ENCODE results near the gene PORCN. TPM values are rescaled to one million over a fixed set of nuclear protein-coding genes. Genes with fewer than 3 reads are reported as not detected.
A peak's percentile ranks its signal among the peaks of the same experiment; 100 is the strongest.

Gene PORCN
- total RNA-seq, 1 experiment from 2014 or later = 25.4 TPM

DNA sequence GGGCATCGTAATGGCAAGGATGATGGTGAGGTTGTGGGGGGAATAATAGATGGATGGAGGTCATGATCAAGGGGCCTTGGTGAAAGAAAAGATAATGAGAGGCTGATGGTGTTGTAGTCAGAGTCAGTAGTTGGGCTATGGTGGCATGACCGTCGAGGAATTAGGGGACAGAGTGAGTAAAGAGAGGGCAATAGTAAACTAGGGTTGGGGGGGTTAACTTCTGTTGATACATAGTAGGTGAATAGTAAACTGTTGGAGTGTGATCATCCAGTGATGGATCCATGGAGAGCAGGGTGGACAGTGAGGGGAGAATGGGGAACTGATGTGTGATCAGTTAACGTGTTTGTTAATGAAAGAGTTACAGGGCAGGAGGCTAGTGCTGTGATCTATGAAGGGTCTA, 31.9 kb upstream of the PORCN start:
- DNase-seq (ENCODE audit: low read depth) = no peak

DNA sequence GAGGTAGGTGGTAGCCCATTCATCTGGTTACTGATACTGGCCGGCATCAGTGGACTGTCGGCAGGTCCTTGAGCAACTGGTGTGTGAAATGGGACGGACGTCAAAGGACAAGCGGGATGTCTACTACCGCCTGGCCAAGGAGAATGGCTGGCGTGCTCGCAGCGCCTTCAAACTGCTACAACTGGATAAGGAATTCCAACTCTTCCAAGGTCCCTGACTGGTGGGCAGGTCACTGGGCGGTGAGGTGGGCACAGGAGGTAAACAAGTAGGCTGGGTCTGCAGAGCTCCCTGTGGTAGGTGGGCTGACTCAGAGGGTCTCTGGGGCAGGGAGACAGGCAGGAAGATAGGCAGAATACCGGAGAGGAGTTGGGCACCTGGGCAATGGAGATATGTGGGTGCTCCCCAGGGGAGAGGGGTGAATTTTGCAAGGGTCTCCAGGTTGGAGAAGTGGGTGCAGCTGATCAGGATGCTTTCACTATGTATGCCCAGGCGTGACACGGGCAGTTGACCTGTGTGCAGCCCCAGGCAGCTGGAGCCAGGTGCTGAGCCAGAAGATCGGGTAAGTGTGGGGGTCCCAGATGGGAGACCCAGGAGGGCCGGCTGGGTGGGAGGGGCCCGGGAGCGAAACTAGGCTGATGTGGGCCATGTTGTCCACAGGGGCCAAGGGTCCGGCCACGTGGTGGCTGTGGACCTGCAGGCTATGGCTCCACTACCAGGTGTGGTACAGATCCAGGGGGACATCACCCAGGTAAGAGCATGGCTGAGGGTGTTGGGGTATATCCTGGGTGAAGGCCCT, 30.6 kb upstream of the PORCN start:
- DNase-seq (ENCODE audit: low read depth) = no peak

DNA sequence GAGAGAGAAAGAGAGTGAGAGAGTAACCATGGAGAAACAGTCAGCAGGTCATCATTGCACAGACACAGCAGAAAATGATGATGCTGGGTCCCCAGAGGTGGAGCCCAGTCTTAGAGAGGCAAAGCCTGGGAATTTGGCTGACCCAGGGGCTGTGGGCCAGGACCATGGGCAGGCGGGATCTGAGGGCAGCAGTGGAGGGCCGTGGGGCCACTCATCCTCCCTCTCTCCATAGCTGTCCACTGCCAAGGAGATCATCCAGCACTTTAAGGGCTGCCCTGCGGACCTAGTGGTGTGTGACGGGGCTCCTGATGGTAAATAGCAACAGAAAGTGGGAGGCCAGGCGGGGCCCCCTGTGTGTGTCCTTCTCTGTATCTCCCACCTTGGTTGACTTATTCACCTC, 30.0 kb upstream of the PORCN start:
- DNase-seq (ENCODE audit: low read depth) = no peak

DNA sequence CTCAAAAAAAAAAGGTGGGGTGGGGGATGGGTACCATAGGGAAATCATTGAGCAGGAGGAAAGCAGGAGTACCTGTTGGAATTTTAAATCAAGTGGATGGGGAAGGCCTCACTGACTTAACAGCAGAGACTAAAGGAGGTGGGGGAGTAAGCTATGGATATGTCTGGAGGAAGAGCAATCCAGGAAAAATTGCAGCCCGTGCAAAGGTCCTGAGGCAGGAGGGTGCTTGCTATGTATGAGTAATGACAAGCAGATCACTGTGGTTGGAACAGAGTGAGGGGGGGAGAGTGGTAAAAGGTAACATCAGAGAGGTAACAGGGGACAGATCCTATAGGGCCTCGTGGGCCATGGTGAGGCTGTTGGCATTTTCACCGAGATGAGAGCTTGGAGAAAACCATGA, 28.6 kb upstream of the PORCN start:
- DNase-seq (ENCODE audit: low read depth) = no peak

DNA sequence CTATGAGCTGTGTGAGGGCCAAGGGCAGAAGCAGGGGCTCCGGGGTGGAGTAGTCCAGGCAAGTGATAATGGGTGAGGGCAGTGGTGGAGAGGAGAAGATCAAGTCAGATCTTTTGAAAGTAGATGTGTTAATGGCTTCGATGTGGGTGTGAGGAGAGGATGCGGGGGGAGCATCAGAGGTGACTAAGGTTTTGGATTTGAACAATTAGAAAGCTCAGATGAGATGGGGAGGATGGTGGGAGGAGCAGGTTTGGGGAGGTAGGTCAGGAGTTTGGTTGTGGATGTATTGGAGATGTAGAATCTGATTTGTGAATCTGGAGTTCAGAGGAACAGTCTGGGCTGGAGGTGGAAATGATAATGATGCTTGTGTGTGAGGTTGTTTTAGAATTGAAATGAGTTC, 28.2 kb upstream of the PORCN start:
- no peak for DNase-seq (ENCODE audit: low read depth)

DNA sequence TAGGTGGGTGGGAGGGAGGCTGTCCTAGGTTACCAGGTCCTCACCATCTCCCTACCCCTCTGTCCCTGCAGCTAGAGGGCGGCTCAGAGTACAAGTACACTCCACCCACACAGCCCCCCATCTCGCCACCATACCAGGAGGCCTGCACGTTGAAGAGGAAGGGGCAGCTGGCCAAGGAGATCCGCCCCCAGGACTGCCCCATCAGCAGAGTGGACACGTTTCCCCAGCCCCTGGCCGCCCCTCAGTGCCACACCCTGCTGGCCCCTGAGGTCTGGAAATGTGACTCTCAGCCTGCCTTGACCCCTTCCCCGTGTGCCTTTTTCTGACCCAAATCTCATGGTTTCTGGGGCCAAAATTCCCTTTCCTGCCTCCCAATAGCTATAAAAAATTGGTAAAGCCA, 26.3 kb upstream of the PORCN start:
- no peak for DNase-seq (ENCODE audit: low read depth)

DNA sequence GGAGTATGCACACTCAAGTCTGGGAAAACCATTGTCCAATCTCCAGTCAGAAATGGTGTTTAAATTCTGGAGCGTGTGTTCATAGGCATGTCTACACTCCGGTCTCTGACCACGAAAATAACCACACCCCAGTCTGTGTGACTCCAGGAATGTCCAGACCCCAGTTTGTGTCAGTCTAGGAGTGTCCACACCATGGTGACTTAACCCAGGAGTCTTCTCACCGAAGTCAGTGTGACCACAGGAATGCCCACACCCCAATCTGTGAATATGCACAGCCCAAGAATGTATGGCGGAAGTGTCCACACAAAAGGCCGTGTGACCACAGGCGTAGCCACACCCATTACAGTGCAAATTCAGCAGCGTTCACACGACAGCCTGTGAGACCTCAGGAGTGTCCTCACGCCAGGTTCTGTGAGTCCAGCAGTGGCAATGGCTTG, 21.4 kb upstream of the PORCN start:
- DNase-seq (ENCODE audit: low read depth) = peak; percentile 100

DNA sequence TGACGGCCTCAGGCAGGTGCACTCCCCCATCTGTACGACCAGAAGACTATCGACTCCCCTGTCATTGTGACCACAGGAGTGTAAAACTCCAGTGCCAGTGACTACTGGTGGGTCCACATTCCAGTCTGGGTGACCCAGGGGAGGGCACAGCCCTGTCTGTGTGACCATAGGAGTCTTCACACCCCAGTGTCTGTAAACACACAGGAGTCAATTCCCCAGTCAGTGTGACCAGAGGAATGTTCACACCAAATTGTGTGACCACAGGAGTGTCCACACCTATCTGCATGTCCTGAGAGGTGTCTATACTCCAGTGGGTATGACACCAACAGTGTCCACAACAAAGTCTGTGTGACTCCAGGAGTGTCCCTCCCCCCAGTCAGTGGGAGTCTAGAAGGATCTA, 20.8 kb upstream of the PORCN start:
- DNase-seq (ENCODE audit: low read depth) = no peak

DNA sequence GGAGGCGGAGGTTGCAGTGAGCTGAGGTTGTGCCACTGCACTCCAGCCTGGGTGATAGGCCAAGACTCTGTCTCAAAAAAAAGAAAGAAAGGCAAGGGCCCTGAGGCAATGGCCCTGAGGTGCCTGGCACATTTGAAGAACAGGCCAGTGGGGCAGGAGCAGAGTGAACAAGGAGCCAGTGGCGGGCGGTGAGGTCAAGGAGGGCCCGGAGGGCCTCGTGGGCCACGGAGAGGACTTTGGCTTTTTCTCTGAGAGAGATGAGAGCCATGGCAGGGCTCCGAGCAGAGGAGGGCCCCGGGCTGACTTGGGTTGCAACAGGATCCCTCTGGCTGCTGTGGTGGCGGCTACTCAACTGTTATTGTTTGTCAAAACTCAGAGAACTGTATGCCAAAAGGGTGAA, 19.5 kb upstream of the PORCN start:
- DNase-seq (ENCODE audit: low read depth) = no peak

DNA sequence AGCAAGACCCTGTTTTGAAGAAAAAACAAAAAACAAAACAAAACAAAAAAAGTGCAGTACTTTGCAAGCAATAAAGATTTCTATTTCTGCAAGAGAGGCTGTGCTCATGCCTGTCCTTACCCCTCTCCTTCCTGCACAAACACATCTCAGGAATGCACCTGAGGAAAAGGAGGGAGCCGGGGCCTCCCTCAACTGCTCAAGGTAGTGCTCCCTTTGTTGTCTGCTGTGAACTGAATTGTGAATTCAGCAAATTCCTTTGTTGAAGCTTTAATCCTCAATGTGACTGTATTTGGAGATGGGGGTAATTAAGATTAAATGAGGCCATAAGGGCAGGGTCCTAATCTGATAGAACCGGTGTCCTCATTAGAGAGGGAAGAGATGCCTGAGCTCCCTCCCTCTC, 18.9 kb upstream of the PORCN start:
- DNase-seq (ENCODE audit: low read depth) = no peak

DNA sequence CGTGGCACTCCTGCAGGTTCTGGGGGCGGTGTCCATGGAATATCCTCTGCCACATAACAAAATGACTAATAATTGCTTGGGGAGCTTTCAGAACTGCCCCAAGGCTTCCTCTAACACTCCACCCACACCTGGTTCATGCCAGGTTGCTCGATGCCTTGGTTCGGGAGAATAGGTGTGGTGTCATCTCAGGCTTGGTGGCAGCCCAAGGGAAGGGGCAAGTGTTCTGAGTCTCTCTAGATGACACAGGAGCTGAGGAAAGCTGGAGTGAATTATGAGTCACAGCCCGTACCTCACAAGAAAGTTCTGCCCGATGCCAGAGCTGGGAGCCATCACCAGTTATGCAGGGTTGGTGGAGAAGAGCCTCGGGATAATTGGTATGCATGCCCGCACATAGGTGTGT, 18.1 kb upstream of the PORCN start:
- DNase-seq (ENCODE audit: low read depth) = peak; percentile 75

DNA sequence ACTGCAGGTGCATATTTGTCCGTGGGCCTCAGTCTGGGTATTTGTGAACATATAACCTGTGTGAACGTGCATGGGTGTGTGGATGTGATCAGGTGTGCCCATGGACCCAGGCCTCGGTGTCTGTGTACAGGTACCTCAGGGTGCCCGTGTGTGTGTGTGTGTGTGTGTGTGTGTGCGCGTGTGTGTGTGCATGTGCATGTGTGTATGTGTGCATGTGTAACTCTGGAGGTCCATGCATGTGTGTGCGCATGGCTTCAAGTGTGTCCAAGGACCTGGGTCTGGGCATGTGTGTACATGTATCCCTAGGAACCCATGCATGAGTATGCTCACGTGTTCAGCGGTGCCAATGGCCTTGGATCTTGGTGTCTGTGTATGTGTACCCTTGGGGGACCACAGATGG, 17.0 kb upstream of the PORCN start:
- no peak for DNase-seq (ENCODE audit: low read depth)

DNA sequence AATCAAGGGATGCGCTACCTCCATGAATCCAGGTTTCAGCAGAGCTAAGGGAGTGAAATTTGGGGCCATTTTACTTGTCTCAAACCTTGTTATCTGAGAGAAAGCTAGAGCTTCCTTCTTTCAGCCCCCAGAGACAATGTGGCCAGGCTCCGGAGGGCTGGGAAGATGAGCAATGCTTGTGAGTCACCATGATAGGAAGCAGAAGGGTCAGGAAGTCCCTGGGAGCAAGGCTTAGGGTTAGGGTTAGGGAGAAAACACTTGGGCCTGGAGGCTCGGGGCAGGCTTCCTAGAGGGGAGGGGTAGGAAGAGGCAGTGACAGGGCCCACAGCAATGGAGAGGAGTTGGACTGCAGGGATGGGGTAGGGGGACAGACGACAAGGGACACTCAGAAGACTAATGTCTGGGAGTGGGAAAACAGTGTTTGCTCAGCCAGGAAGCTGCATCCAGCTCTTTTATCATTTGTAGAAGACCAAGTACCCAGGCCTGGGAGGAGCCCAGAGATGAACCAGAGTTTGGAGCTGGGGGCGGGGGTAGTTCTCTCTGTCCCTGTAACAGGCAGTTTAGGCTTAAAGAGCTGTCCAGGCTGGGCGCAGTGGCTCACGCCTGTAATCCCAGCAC, 16.4 kb upstream of the PORCN start:
- DNase-seq (ENCODE audit: low read depth) = peak; percentile 46

DNA sequence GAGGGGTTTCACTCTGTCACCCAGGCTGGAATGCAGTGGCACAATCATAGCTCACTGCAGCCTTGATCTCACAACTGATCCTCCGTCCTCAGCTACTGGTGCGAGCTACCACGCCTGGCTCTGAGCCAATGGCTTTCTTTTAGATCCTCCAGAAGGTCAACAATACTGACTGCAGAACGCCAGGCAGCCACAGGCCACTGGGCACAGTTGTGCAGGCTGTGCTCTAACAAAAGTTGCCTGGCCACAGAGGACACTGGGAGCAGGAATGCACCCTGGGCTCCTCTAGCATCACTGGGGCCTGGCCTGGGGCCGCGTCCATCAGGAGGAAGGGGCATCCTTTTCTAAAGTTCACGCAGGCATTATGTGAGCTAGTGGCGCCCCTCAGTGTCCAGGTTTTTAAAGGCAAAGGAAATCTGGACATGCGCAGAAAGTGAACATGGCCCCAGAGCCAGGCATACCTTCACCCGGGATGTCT, 14.9 kb upstream of the PORCN start:
- DNase-seq (ENCODE audit: low read depth) = peak; percentile 35

DNA sequence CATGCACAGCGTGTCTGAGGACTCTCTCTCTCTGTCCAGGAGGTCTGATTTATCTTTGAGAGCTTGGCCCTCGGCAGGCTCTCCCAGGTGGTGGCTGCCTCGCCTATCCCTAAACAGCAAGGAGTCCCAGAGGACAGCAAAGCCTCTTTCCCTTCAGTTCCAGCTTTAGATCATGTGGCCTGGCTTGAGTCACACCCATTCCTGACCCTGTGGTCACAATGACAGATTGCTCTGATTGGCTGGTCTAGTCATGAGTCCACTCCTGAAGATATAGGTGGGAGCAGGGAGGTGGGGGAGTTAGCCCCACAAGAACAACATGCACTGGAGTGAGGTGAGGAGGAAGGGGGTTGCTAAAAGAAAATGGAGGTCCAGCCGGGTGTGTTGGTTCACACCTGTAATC, 12.1 kb upstream of the PORCN start:
- DNase-seq (ENCODE audit: low read depth) = peak; percentile 62

DNA sequence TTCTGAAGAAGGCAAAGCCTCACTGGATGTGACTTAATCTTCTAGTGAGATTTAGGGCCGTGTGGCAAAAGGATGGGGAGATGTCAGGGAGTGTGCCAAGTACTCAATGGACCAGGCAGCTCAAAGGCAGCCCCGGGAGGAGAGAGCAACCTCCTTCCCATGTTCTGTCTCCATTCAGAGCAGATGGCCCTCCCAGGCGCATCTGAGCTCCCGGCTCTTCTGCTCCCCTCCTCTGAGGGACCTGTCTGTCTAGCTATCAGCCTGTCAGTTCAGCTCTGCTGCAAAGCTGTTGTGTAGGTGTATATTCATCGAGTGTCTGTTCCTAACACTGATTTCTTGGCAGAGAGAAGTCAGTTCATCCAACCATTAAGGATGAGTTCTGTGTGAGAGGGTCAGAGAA, 10.9 kb upstream of the PORCN start:
- no peak for DNase-seq (ENCODE audit: low read depth)

DNA sequence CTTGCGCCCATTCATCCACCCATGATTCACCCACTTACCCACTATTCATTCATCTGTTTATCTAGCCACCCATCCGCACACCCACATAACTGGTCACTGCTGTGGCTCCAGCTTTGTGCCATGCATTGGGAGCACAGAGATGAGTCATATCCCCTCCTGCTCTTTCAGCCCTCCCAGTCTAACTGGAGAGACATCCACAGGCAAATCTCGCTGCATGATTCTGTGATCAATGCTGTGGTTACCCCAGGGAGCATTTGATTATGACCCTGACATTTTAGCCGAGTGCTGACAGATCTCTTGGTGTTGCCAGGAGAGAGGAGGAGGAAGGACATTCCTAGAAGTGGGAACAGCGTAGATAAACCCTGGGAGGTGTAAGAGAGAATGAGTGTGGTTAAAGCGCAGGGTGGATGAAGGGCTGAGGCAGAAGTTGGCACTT, 10.4 kb upstream of the PORCN start:
- DNase-seq (ENCODE audit: low read depth) = peak; percentile 94

DNA sequence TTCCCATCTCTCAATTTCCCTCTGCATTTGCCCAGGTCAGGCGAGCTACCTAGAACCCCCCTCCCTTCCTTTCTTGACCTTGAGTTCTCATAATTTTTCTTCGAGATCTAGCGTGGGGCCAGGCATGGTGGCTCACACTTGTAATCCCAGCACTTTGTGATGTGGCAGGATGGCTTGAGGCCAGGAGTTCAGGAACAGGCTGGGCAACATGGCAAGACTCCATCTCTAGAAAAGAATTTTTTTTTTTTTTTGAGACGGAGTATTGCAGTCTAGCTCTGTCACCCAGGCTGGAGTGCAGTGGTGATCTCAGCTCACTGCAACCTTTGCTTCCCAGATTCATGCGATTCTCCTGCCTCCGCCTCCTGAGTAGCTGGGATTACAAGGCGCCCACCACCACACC, 4.5 kb upstream of the PORCN start:
- DNase-seq (ENCODE audit: low read depth) = no peak

DNA sequence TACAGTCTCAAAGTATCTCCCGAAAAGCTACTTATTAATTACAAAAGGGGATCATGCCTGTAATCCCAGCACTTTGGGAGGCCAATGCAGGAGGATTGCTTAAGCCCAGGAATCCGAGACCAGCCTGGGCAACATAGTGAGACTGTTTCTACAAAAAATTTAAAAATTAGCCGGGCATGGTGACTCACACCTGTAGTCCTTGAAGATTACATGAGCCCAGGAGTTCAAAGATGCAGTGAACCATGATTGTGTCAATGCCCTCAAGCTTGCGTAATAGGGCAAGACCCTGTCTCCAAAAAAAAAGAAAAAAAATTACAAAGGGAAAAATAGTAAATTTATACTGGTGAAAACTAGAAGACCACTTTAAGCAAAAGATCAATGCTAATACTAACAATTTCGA, 3.3 kb upstream of the PORCN start:
- DNase-seq (ENCODE audit: low read depth) = peak; percentile 48

DNA sequence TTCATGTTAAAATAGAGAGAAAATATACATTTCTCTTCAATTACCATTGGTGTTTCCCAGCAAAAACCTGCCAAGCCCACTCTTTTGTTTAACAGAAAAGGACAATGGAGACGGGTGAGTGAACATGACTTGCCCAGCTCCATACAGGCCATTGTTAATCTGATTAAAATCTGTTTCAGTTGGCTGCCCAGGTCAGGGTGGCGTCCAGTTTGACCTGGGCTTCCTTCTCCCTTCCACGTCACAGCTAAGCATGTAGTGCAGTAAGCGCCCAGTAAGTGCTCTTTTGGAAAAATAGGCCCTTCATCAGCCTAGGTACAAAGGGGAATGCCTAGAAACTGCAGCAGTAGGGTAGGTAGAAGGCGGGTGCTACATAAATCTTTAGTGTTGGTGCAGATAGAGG, 1.5 kb upstream of the PORCN start:
- DNase-seq (ENCODE audit: low read depth) = no peak

DNA sequence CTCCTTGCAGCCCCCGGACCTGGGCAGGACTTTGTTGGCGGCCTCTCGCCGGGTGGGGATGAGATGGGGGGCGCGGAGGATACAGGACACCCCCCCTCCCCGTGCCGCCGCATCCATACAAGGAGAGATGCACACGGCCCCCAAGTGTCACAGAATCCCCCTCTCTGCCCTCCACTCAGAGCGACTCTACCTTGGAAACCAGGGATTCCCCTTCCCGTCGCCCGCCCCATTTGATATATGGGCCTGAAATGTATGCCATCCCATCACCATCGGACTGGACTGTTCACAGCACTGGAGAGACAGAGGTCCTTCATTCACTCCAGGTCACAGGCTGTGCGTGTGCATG, 426 bp downstream of the PORCN start:
- no peak for DNase-seq (ENCODE audit: low read depth)

DNA sequence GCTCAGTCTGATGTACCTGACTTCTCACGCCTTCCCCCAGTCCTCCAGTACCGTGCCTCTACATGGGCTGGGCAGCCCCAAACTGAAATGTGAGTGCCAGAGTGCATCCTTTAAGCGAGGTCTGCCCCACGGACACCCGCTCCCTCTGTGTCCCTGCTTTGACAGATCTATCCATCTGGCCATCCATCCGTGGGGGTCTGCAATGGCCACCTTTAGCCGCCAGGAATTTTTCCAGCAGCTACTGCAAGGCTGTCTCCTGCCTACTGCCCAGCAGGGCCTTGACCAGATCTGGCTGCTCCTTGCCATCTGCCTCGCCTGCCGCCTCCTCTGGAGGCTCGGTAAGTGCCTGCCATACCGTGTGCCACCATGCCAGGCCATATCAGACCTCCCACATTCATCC, 827 bp downstream of the PORCN start:
- DNase-seq (ENCODE audit: low read depth) = no peak

DNA sequence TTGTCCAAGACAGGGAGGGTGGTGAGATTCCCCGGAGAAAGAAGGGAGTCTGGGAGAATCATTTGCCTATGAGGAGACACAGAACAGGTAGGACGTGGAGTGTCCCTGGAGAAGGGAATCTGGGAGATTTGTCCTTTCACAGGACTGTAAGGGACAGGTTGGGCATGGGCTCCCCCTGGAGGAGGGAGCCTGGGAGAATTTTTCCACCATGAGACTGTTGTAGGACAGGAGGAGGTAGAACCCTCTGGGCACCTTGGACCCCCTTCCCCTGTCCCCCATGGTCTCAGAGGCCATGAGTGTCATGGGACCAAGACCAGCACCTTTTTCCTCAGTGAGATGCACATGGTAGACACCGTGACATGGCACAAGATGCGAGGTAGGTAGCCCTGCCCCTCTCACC, 2.8 kb downstream of the PORCN start:
- peak; percentile 52 for DNase-seq (ENCODE audit: low read depth)

All from M059J (cell line).